Peyer's patch (tissue), 4 donors: ENCODE measurements around the gene KNOP1.

ENCODE experiments used
- POLR2A ChIP-seq, 2 donors: fragments of 450-650 bp; IDR thresholded peaks; one replicate each; pipeline ENCODE4 v1.5.1; 2017; ENCODE audit warnings: antibody characterized with exemption in 2 of 2, mild to moderate bottlenecking in 2 of 2, moderate library complexity in 2 of 2
- TF ChIP-seq, protein P1 (sequence below), 6 experiments: fragments of 450-650 bp in 4 of 6; fragments of 200-600 bp in 2 of 6; sonication (generic) in 1 of 6; IDR thresholded peaks; one replicate each; pipeline ENCODE4 v1.5.1; 2017 to 2019; ENCODE audit warnings: antibody characterized with exemption in 6 of 6, mild to moderate bottlenecking in 3 of 6, moderate library complexity in 1 of 6

DNA sequence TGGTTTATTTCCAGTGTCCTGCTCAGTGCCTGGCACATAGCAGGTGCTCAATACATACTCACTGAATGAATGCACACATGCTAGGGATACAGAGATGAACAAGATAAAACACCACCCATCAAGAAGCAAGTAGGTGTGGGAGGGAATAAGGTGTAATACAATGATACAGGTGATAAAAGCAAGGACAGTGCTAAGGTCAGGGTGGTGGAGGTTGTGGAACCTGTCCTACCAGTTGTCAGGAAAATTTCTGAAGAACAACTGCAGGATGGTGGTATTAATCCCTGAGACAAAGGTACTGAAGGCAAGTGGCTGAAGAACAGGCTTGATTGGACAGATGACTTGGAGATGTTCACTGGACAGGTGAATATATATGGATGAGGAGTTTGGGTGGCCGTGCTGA lies 1.8 kb downstream of the KNOP1 start:
- TF ChIP-seq, protein P1, sequence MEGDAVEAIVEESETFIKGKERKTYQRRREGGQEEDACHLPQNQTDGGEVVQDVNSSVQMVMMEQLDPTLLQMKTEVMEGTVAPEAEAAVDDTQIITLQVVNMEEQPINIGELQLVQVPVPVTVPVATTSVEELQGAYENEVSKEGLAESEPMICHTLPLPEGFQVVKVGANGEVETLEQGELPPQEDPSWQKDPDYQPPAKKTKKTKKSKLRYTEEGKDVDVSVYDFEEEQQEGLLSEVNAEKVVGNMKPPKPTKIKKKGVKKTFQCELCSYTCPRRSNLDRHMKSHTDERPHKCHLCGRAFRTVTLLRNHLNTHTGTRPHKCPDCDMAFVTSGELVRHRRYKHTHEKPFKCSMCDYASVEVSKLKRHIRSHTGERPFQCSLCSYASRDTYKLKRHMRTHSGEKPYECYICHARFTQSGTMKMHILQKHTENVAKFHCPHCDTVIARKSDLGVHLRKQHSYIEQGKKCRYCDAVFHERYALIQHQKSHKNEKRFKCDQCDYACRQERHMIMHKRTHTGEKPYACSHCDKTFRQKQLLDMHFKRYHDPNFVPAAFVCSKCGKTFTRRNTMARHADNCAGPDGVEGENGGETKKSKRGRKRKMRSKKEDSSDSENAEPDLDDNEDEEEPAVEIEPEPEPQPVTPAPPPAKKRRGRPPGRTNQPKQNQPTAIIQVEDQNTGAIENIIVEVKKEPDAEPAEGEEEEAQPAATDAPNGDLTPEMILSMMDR (IDR thresholded peaks at IDR 0.05), result no peak
- no peak for TF ChIP-seq POLR2A (IDR thresholded peaks at IDR 0.05)
